ENCODE measurements around the gene CRISP1.
"Not testable (repeated sequence)": the region's sequence is repeated elsewhere in the genome, so short reads cannot be mapped to it uniquely, and the experiment has no call there.

Gene CRISP1

DNA sequence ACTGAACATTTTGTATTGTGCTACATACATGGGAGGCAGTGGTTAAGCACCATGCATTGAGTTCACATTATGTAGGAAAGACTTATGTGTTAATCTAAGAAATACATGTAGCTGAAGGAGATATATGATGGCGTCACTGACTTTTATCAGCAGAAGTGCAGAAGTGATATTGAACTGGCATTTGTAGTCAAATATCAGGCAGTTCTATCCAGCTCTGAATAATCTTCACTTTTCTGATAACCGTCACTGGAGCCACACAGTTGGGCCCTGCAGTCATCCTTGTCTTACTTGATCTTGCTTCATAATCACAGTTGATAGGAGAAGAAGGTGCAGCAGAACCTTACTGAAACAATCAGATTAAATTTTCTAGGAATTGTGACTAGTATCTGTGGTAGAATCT, 26.4 kb downstream of the CRISP1 start:
- no peak for DNase-seq (ENCODE audit: low spot score)

DNA sequence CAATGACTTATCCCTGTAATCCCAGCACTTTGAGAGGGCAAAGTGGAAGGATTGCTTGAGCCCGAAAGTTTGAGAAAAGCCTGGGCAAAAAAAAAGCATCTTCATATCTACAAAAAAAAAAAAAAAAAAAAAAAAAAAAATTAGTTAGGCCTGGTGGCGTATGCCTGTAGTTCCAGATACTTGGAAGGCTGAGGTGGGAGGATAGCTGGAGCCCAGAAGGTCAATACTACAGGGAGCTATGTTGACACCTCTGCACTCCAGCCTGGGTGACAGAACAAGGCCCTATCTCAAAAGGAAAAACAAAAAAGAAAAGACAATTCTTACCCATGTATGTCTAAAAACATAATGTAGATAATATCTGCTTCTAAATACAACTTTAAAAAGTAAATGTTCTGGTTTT, 27.2 kb downstream of the CRISP1 start:
- DNase-seq (ENCODE audit: low spot score), result no peak

DNA sequence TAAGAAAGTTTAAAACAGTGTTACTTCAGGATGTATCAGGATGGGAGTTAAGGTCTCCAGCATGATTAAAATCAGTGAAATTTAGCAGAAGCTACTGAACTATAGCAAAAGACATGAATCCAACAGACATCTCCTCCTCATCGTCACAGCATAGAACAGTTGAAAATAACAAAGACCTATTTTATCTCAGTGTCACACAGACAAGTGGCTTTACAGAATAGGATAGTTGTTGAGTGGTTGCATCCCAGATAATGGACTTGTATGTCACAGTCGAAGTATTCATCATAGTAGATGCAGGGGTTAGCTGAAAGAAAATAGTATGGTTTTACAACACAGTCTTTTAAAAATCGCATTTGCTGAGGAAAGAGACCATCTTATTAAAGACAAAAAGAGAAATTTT, 31.2 kb downstream of the CRISP1 start:
- no peak for DNase-seq (ENCODE audit: low spot score)

DNA sequence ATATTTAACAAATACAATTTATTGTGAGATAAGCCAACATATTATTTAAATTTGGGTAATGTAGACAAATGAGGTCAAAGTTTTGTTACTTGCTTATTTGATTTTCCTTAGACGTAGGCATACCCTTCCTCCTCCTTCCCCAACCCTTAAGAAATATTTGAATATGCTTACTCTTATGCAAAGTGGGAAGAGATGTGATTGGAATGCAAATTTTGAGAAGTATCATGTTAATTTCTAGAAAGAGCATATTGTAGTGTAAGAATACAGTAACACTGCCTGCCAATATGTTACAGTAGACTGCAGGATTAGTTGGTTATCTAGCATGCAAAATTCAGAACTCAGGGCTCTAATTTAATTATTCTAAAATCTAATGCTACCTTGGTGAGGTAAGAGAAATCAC, 32.9 kb downstream of the CRISP1 start:
- no peak for DNase-seq (ENCODE audit: low spot score)

DNA sequence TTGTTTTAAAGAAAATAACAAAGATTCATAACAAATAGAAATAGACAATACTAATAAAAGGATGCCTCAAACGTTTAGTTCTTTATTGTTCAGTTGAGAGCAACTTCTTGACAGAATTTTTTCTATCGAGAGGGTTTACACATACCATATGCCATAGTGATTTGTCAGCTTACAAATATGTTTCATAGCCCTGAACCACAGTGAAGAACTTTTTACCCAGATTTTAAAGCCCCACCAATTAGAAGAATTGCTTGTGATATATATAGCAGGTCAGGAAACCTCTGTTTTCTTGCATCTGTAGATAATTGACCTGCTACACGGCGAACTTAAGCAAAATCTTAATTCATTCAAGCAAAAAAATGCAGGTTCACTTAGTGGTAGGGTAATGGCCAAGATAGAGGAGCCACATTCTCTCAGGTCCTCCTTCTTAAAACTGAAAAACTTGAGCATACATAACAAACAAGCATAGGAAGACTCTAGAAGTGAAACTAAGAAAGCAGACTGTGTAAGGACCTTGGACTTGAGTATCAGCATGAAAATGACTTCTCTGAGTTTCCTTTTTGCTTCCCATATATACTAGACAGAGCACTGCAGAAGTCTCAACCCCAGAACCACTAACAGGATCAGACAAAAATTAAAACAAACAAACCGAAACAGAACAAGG, 39.5 kb downstream of the CRISP1 start:
- no peak for DNase-seq (ENCODE audit: low spot score)

DNA sequence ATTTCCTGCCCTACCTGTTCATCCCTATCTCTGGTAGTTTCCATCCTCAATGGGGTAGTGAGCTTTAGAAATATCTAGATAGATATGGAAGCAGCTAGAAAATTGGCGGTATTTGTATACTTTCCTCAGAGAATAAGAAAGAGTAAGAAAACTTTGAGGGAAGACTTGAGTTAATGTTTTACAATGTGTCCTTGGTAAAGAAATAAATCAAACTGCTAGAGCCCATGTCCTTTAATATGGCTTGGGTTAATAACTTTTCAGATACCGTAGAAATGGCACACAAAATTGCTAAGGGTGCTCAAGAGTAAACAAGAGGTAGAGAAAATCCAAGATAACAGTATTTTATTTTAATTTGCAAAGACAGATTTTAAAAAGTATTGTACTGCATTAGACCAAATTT, 51.2 kb downstream of the CRISP1 start:
- no peak for DNase-seq (ENCODE audit: low spot score)

DNA sequence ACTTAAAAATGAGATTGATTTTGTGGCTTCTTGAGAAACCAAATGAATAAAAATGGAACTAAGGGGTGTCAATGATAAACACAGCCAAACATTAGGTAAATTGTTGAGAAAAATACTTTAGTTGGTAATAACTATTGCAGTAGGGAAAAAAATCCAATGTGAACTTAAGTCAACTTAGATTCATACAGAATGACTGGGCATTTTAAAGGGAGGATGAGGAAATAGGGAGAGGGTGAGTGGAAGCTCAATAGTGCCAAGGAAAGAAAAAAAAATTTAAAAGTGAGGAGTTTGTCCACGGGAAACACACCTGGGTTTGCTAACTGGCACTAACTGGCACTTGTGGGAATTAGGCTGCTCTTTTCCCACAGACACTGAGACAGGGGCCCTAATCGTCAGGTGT, 53.1 kb downstream of the CRISP1 start:
- DNase-seq (ENCODE audit: low spot score), result no peak

DNA sequence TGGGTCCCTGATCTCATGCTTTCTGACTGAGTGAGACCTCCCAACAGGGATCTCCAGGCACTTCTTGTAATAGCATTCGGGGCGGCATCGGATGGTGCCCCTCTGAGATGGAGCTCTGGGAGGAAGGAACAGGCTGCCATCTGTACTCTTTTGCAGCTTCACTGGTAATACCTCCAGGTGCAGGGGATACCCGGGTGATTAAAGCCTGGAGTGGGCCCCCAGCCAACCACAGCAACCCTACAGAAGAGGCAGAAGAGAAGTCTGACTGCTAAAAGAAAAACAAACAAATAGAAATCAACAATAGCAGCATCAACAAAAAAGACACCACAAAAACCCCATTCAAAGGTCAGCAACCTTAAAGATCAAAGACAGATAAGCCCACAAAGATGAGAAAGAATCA, 60.2 kb downstream of the CRISP1 start:
- no peak for DNase-seq (ENCODE audit: low spot score)

DNA sequence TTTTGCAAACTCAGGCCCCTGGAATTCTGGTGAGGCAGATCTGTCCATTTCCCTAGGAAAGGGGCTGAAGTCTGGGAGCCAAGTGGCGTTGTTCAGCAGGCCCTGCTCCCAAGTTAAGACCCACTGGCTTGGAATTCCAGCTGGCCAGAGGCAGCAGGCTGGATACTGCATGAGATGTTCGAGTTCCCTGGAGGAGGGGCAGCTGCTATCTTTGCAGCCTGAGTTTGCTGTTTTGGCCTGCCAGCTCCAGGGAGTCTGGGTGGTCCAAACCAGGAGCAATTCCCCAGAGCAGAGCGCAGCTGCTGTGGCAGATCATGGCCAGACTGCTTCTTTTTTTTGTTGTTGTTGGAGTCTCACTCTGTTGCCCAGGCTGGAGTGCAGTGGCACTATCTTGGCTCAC, 61.1 kb downstream of the CRISP1 start:
- DNase-seq (ENCODE audit: low spot score), result no peak

DNA sequence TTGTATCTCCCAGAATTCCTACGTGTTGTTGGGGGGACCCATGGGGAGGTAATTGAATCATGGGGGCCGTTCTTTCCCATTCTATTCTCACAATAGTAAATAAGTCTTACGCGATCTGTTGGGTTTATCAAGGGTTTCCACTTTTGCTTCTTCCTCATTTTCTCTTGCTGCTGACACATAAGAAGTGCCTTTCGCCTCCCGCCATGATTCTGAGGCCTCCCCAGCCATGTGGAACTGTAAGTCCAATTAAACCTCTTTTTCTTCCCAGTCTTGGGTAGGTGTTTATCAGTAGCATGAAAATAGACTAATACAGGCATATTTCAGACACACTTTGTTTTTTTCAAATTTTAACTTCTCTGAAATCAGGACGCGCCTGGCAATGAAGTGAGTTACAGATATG, 64.8 kb downstream of the CRISP1 start:
- DNase-seq (ENCODE audit: low spot score), result no peak

DNA sequence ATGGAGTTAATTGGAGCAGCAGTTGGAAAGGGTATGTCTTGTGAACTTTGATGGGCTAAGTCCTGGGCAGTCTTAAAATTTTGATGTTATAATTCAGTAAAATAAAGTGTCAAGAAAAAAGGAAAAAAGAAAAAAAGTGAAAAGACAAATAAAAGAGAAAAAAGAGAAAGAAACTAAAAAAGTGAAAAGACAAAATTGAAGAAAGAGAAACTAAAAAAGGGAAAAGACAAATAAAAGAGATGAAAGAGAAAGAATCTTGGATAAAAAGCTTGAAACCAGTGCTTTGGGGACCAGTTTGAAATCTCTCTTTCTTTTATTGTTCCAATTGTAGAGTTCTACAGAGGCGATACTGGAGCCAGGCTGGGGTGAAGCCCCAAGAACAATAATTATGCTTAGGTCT, 67.2 kb downstream of the CRISP1 start:
- DNase-seq (ENCODE audit: low spot score), result no peak

DNA sequence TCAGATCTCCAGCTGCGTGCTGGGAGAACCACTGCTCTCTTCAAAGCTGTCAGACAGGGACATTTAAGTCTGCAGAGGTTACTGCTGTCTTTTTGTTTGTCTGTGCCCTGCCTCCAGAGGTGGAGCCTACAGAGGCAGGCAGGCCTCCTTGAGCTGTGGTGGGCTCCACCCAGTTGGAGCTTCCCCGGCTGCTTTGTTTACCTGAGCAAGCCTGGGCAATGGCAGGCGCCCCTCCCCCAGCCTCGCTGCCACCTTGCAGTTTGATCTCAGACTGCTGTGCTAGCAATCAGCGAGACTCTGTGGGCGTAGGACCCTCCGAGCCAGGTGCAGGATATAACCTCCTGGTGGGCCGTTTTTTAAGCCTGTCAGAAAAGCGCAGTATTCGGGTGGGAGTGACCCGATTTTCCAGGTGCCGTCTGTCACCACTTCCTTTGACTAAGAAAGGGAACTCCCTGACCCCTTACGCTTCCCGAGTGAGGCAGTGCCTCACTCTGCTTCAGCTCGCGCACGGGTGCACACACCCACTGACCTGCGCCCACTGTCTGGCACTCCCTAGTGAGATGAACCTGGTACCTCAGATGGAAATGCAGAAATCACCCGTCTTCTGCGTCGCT, 69.4 kb downstream of the CRISP1 start:
- DNase-seq (ENCODE audit: low spot score), result not testable (repeated sequence)

DNA sequence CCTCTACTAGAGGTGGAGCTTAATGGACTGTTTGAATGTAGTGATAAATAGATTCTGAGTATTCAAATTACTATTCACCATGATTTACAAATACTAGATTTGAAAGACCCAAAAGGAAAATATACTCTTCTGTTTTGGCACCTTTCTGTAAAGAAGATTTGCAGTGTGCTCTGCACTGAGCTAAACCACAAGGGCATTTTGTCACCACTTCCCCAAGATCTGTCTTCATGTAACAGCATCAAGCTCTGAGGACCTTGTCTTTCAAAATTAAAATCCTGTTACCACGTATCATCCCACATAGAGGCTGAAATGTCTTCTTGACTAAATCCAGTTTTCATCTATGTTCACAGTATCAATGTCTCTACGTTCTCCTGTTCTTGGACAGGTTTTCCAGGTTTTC, 76.0 kb downstream of the CRISP1 start:
- DNase-seq (ENCODE audit: low spot score), result no peak

DNA sequence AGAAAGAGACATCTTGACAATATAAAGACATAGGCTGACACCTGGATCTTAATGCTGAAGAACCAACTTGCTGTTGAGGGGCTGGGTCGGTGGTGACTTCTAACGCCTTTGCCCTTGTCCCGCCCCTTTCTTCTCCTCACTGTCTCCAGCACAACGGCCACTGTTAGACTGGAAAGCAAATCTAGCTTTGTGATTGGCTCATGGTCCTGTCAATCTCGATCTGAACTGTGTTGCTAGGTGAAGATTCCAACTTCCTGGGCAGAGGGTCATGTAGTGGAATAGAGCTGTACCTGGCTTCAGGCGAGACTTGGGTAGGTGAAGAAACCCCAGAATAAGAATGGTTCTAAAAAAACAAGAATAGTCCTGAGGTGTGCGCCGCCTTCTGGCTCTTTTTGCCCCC, 79.2 kb downstream of the CRISP1 start, which contains the start of gene PGK2:
Gene PGK2 (minus strand): TSS at position 110 of the 400 bp plus-strand sequence. CDS start 98 bp downstream, at position 12.
- no peak for DNase-seq (ENCODE audit: low spot score)

DNA sequence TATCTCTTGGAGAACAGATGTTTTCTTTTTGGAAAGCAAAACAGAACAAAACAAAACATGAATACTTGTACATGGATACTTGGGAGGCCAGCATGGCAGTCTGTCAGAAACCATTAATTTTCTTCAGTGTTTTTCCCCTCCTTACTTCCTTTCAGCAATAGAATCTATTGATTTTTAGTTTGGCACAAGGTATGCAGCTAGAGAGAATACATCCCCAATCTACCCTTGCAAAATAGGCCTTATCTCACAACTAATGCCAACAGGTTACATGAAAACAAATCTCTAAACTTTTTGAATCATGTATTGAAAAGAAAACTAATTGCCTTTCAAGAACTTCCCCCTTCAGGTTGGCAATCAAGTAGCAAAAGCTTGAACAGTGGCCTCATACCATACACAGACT, 82.1 kb downstream of the CRISP1 start:
- DNase-seq (ENCODE audit: low spot score), result no peak

All from CD4-positive, alpha-beta T cell treated with Interleukin-6 at 100 ng/mL for 8 hours (primary cell).